Prostate gland (tissue), 2 donors: Measurements from ENCODE around the gene B4GALT1.

Source experiments
- CTCF ChIP-seq, 4 experiments: fragments of 200-600 bp in 2 of 4; fragments of 450-650 bp in 2 of 4; sonication (generic) in 2 of 4; IDR thresholded peaks; 1 replicate in 3 of 4; 2 replicates in 1 of 4; pipeline ENCODE4 v1.5.1; 2016 to 2019; ENCODE audit warnings: antibody characterized with exemption in 4 of 4, mild to moderate bottlenecking in 2 of 4, moderate library complexity in 2 of 4
- POLR2A ChIP-seq: fragments of 450-650 bp; IDR thresholded peaks from one replicate; pipeline ENCODE4 v1.6.1; 2016; ENCODE audit warnings: antibody characterized with exemption, mild to moderate bottlenecking
- POLR2AphosphoS5 ChIP-seq: sonication (generic); formaldehyde crosslinking; IDR thresholded peaks from one replicate; pipeline ENCODE4 v1.6.1; 2017; ENCODE audit warnings: antibody characterized with exemption

GRCh38 chr9:33142535-33142934 is 24.6 kb downstream of the B4GALT1 start:
- TF ChIP-seq POLR2A (no peak), CTCF (IDR thresholded peaks at IDR 0.05) (no peak), POLR2AphosphoS5 (no peak)
